H4 (cell line): ENCODE data around the gene SMOC2. TPM values are rescaled to one million over a fixed set of nuclear protein-coding genes. Genes with fewer than 3 reads are reported as not detected.

Source experiments
- DNase-seq: peaks from one replicate; pipeline ENCODE4 v3.0.0-alpha.2; 2015; ENCODE audit warnings: low spot score
- total RNA-seq: library from RNA; depleted of rRNA; stranded (reverse); fragments of >200 nt; shearing (Covaris generic); gene quantifications from 2 replicates; pipeline ENCODE4 v1.2.3, GENCODE V29; 2014

Gene SMOC2
- total RNA-seq, 1 experiment from 2014 or later = 0.08 TPM

DNA sequence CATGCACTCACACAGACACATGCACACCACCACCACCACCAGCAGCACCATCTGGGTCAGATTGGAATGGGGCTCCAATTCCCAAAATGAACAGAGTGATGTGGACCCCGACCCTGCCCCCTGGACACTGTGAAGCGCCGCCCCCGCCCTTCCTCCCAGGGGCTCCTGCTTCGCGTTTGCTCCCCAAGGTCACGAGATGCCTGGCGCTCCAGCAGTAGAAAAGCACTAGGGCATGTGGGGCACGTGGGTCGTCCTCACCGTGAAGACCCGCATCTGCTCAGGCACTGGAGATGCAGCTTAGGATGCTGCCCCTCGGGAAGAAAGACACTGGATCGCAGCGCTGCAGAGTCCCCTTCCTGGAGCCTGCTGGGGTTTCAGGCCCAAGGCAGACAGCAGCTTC lies 184.0 kb downstream of the SMOC2 start:
- DNase-seq = no peak

DNA sequence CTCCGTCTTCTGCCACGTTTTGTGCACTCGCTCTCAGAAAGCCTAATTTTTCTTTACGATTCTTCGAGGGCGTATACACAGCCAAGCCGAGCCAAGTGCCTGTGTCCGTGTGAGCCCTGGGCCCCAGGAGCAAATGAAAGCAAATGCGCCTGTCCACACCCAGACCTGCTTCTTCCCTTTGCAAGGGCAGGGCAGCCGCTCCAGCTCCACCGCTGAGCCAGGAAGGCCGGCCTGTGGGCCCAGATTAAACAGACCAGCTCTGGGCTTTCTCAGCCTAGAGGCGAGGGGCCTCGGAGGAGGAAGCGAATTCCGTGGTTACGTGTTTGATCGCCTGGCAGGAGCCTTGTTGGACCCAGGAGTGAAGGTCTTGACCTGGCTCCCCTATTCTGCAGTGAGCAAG lies 184.6 kb downstream of the SMOC2 start:
- DNase-seq = no peak

DNA sequence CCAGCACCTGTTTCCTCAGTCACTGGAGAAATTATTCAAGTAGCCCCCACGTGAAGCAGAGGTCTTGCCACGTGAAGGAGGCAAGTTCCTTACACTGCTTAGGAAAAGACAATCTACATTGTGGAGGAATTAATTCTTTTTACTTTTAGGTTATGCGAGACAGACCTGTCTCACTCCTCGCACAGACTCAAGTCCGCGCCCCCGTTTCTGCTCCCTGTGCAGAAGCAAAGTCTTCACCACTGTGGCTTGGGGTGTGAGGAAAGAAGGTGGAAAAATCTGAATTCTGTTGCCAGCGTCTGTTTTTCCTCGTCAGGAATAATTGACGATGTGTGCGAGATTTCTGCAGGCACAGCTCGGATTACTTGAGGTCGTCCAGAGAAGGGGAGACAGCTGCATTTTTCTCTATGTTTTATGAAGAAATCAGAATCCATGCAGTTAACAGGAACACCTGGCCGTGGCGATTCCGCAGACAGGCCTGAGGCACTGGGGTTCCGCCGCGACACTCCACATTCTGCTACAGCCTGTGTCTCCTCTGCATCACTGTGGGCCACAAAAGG lies 185.1 kb downstream of the SMOC2 start:
- DNase-seq = no peak

DNA sequence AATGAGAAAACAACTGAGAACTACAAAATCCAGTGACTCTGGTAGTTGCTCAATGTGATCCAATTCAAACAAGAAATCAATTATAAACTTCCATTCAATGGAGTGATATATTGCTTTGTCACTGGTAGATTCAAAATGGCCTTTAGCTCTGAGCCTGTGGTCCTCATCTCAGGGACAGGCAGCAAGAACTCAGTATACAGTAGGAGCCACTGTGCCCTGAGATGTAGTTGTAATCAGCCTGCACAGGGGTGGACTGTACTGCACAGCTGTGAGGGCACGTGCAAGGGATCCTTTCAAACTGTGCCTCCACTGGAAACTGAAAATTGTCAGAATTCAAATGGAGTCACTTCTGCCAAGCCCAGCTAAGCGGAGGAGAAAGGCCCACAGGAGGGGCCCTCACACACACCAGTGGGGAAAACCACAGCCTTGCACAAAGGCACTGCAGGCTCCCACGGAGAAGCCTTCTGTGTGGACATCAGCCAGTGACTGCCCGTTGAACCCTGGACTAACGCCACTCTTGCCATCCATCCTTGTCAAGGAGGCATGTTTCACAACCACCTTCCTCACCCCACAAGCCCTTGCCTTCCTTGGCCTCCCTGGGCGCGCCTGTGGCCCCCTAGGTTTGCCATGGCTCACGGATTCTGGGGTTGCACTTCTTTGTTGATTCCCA lies 186.7 kb downstream of the SMOC2 start:
- DNase-seq = no peak

DNA sequence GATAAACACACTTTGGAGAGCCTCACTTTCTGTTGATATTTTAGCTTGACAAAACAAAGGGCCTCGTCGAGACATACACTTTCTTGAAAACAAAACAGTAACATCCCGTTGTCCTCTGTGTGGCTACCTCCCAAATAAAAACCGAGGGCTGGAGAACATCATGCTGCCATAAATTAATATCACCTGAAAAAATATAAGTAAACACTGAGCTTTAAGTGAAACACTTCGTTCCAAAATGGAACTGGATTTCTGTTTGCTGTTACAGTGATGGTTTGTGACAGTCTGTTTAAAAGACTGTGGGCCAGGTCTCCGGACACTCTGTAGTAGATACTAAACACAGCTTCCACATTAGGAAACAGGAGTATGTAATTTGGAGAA lies 187.2 kb downstream of the SMOC2 start:
- DNase-seq = no peak

DNA sequence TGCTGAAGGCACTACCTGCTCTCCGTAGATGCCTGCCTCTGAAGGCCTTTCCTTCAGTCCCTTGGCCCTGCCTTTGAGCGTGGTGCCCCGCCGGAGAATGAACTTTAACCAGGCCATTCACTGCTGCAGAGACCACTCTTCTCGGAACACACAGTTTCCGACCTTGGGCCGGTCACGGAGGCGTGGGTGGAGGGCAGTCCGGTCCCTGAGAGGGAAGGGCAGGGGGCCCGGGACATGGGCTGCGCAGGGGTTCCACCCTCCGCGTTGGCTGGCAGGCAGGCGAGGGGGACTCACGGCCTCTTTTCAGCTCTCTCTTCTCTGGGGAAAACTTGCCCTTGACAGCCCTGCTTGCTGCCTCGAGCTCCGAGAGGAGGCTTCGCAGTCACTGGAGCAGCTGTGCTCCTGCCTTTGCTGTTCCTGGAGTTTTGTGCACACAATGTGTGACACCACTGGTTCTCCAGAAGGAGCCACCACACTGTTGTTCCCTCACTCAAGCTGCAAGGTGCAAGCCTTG lies 187.8 kb downstream of the SMOC2 start:
- DNase-seq = no peak

DNA sequence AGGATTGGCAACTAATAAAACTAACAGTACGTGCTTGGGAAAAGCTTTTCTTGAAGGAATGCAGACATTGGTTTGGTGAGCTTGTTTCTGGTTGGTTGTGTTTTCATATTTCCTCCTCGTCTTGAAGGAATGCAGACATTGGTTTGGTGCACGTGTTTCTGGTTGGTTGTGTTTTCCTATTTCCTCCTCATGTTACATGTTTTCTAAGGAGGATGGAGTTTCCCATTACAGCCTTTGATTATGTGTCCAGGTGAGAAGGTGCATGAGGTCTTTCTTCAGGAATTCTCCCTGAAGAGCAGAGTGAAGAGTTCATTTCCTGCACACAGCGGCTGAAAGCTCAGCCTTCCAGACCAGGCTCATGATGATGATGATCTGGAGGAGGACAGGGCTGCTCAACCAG lies 190.6 kb downstream of the SMOC2 start:
- DNase-seq = no peak

DNA sequence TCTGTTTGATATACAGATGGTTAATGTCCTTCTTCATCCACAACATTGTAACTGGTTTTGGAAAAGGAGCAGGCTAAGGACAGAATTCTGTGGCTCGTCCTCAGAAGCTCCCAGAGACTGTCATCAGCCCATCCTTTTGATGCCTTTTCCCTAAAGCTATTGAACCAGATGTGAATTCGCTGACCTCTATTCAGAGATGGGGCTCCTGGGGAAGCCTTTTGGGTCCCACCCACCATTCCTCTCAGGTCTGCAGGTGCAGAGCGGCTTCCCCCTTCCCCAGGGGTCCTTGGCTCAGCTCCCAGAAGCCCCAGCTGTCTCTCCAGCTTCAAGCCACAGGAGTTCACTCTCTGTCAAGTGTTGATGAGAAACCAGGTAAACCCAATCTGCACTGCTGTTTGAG lies 191.7 kb downstream of the SMOC2 start:
- DNase-seq = no peak

DNA sequence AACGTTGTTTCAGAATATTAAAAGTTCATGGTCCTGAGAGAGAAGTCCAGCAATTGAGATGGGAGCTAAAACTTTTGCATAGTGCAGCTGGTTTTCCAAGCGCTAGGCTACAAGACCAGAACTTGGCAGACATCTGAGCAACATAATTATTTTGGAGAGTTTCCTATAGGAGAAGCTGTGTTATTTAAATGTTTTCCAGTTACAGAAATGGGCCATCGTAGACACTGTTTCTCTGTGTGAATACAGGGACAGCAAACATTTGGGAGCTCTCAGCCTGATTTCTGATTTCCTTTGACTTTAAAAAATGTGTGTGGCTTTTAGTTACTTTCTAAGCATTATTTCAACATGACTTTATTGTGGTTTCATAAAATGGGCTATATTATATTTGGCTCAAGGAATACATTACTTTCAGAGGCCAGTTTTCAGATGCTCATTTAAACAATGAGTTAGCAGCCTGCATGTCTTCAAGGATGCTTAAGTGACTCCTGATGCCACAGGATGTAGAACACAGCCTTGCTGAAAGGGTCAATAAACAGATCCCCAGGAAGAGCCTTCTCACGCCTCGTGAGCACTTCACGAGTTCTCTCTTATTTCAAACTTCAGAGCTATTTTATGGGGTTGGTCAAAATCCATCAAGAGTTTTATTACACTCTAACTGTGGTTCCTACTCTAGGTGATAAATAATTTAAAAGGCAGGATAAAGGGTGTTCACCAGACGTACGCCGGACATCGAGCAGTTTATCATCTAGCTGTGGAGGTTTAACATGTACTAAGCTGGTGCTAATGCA lies 193.8 kb downstream of the SMOC2 start:
- no peak for DNase-seq

DNA sequence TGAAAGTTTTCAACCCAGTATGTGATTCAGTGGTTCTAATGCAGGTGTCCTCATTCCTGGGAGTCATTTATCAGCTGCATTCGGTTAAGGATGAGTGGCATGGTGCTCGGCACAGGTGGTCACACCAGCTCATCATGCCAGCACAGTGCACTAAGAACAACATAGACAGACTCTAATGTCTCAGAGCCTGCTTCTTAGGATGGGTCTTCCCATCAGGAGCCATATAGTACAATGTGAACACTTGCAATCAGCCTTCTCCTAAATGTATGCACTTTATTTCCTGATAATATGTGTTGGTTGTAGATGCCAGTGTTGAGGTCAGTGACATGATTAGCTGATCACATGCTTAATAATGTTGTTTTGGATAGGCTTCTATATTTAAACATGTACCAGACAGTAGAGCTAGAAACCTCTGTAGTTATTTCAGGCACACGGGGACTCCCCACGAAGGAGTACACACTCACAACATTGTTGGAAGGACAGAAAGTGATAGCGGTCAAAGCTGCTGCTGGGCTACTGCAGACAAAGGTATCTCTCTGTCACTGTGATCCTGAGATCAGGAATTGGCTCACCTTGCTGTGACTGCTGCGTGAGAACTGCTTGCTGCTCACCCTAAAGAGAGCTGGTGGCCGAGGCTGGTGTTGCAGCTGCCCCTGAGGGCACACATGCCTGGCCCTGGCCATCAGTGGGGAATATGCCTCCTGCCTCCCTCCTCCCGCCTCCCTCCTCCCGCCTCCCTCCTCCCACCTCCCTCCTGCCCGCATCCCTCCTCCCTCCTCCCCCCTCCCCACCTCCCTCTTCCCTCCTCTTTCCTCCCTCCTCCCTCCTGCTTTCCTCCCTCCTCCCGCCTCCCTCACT lies 195.4 kb downstream of the SMOC2 start:
- no peak for DNase-seq

DNA sequence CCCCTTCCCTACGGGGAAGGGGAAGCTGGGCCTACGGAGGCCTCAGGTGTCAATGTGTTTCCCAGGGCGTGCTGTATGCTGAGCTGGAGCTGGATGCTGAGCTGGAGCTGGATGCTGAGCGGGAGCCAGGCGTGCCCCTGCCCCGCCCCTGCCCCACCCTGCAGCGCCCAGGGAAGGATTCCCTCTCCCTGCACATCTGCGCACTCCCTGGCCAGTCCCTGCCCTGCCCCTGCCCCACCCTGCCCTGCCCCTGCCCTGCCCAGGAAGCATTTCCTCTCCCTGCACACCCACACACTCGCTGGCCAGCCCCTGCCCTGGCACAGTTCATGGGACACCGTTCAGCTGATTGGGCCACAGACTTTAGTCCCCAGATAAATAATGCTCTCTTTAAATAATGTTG lies 196.8 kb downstream of the SMOC2 start:
- no peak for DNase-seq

DNA sequence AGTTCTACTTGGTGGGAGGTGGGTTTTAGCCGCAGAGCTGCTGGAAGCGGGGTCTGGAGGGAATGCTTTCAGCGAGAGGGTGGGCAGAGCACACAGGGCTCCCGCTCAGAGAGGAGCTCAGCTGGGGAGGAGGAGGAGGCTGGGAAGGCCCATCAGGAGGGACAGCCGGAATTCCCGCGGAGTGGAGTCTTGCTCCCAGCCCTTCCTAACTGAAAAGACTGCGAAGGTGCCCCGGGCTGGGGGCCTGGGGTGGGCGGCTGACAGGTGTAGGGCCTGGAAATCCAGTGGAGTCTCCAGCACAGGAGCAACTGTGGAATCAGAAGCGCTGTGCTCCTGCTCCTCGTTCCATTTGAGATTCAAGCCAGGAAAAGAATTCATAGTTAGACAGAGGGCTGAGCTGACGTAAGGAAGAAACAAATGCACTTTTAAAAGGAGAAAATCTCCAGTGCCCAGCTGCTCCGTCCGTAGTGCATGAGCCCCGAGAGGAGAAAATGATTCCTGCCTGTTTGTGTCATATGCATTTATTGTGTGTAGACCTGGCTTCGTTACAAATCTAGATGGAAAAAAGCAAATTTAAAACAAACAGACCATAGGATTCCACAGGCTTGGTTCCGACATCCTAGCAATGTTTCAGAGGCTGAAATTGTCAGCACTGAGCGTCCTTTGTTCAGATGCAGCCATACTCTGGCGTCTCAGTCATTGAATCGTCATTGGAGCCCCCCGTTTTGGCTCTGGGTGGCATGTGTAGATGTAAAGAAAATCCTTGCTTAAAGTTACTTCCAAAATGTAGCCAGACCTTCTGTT lies 197.7 kb downstream of the SMOC2 start:
- no peak for DNase-seq

DNA sequence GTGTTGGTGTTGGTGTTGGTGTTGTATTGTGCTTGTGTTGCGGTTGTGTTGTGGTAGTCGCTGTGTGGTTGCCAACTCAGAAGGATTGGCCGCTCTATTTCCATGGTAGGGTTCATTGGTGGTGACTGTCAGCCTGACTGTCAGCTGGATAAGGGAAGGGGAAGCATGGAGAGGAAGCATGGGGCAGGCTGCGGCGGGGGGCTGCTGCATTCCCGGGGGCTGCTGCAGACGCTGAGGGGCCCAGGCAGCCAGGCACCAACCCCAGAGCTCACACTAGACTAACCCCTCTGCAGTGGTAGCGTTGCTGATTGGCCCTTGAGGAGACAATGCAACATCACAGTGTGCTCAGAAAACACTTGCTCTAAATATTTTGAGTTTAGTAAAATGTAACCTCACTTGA lies 199.2 kb downstream of the SMOC2 start:
- DNase-seq = no peak

DNA sequence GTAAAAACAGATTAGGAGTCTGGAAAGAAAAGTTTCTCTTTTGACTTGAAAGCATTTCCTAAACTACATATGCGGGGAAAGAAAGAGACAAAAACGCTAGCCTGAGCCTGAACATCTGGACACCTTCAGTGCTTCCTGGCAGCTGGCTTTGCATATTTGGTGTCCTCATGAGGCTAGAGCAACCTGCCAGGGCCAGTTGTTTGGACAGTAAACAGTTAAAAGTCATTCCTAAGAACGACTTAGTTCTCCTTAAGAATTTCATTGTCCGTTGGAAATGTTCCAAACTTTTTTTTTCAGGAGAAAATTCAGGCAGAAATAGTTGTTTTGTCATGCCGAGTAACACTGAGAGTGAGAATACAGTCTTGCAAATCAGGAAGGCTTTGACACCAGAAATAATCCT lies 199.8 kb downstream of the SMOC2 start:
- no peak for DNase-seq

DNA sequence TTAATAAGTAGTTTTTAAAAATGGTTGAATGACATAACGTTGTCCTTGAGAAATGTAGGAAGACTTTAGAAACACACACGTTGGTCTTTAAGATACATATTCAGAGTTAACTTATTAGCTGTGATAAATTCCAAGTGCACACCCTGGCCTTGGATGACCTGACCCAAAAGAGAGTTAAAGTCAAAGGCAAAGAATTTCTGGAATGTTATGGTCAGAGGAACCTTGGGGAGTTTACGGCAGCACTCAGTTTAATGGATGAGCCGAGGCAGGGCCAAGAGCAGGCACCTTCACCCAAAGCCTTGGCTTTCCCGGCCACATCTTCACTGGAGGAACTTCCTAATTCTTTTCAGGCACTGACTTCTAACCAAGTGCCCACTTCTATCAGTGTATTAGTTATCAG lies 200.5 kb downstream of the SMOC2 start:
- no peak for DNase-seq

DNA sequence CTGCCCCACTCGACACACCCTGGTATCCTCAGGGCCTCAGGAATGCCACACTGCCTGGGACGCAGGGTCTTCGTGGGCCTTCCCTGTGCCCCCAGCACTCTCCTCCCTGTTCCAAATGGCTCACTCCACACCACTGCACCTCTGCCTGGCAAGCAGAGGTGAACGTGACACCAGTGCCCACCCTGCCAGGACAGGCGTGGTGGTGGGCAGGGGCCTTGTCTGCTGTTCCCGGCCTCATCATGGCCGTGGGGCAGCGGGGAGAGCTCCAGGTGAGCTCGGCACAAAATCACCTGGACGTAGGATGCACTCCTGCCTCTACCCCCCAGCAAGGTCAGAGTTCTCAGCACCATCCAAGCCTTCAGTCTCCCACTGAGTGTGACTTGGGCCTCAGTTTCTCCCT lies 202.4 kb downstream of the SMOC2 start:
- no peak for DNase-seq

DNA sequence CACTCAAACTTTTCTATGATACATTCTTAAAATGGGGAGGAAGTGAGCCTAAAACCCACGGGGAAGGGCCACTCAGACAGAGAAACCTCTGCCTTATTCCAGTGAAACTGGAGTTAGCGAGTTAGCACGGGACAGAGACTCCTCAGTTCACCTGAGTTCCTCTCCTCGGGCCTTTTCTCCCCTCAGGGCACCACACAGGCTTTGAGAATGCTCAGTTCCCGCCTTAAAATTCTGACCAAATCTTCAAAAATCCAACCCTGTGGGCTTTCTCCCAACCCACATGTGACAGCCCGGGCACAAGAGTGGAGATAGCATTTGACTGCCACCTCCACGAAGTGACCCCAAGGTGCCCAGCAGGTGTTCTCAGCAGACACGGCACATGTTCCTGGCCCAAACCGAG lies 204.3 kb downstream of the SMOC2 start:
- no peak for DNase-seq

DNA sequence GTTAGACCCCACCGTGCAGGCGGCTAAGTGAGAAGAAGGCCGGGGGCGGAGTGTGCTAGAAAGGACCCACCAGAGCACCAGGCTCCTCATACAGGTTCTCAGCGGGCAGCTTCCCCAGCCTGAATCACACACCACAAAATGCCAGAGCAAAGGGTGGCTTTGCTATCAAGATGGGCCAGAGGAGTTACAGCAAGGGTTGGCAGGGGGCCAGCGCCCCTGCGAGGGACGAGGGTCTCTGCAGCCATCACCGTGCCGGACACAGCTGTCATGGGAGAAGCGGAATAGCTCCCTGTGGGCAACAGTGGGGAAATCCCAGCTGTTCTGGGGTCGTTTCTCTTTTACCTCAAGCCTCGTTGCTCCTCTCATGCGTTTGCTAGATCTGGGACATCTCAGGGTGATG lies 206.3 kb downstream of the SMOC2 start:
- DNase-seq = no peak

DNA sequence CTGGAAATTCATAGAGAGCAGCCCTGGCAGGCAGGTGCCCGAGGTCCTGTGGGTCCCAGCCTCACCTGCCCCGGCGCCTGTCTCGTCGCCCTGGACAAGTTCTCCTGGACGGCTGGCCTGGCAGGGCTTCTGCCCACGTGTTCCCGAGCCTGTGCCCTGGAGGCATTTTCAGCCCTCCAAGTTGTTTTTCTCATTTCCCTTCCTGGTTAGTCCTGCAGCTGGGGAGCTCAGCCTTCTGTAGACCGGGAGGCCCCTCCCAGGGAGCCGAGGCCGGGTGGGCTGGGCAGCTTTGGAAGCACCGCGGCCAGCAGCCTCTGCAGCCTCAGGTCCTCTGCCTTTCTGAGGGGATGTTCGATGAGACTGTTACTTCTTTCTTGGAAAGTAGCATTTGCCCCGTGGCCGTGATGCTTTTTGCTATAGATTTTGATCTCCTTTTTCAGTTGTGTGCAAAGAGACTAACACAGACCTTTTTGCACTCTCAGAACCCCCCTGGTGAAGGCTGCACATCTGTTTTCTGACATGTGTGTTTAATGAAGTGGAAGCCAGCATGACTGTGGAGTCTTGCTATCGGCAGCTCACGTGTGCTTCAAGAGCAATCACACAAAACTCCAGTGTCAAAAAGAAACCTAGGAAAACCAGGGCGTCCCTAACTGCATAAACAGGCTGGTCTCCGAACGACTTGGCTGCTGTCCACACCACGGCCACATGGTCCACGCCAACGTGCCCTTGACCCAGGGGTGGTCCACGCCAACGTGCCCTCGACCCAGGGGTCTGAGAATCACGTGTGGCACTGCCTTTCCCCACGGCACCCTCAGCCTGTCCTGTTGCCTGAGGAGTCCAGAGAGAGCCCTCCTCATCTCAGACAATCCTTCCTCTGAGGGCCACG lies 207.5 kb downstream of the SMOC2 start:
- DNase-seq = no peak

DNA sequence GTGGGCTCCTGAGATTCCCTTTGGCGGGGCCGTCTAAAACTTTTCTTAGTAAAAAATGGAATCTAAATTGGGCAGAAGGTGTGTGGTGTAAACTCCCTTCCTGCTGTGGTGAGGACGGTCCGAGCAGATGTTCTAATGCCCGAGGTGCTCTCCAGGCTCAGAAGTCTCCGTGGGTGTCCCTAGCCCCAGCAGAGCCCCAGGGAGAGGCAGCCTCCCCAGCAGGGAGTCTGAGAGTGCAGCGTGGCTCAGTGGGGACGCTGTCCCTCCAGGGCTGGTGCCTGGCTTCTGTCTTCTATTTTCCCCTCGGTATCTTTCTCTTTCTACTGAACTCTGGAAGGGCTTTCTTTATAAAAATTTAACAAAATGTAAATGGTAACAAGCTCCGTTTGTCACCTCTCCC lies 208.2 kb downstream of the SMOC2 start:
- DNase-seq = no peak
